NCI-H69 (cell line): Measurements from ENCODE around the gene EYS.
A peak's percentile ranks its signal among the peaks of the same experiment; 100 is the strongest.
"Not testable (repeated sequence)": the region's sequence is repeated elsewhere in the genome, so short reads cannot be mapped to it uniquely, and the experiment has no call there.

Source experiments
- DNase-seq: peaks from one replicate; lab custom pipeline; 2025; lab: John Stamatoyannopoulos, UW

The EYS gene

DNA sequence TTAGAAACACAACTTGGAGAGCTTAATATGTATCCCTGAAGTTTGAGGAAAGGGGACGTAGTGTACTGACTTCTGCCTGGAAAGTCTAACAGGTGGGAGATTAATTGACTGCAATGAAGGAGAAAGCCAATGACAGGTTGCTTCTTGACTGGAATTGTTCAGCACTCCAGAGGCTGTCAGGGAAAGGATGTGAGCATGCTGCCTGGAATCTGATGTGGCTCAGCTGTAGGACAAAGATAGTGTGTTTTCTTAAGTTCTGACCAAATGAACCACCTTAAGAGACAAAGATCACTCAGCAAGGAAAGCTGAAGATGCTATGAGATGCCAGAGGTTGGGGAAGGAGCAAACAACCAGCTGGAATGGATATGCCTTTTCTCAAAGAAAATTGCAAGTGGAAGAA is 1885.6 kb downstream of the EYS start:
- no peak for DNase-seq

DNA sequence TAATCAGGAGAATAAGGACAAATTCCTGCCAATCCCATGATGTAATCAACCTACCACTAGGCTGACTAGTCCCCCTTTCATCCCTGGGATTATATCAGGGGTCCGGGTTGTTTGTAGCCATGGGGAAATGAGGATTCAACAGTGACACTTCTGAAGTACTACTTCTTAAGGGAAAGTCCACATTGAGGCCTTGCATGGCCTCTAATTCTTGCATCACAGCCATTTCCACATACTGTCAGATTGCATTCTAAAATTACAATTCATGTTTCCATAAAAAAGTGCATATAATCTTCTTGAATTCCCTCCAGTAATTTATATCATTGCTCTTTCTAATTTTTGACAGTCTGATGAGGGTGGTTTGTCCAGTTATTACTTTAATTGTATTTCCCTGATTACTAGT is 1887.2 kb downstream of the EYS start:
- DNase-seq = no peak

DNA sequence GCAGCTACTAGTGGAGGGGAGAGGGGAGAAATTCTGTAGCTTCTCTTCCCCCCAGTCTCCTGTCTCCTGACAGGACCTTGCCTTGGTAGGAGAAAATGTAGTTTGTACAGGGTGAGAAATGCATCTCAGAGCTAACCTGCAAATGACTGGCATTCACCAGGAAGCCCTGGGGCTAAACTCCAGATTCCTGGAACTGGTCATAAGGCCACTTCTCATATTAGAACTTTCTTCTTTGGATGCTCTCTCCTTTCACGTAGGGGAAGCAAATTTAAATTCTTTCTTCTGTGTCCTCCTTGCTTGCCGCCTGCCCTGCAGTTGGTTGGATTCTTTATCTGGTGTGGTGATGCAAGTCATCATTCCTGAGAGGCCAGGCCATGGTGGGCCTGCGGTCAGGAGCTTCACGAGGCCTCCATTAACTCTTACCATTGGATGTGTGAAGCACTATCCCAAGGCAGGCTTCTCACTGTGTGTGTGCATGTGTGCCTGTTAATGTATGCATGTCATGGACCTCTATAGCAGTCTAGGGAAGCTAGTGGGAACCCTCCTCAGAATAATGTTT is 1889.5 kb downstream of the EYS start:
- DNase-seq = no peak

DNA sequence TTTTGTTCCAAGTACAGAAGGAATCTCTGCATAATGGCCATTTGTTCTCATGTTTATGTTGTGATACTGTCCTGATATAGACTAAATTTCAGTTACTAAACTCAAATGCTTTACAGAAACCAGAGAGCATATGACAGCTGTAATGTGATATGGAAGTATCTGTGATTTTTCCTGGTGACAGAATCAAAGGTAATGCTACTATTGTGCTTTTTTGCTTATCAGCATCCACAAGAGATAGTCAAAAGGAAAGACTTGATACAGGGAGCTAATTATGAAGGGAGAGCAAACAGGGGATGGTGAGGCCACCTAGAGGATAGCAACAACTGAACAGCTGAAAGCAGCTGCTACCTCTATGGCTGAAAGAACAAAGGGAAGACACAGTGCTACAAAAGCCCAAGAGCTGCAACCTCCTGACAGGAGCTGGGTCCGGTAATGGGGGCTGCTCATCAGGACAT is 1890.0 kb downstream of the EYS start:
- DNase-seq = peak; percentile 57

DNA sequence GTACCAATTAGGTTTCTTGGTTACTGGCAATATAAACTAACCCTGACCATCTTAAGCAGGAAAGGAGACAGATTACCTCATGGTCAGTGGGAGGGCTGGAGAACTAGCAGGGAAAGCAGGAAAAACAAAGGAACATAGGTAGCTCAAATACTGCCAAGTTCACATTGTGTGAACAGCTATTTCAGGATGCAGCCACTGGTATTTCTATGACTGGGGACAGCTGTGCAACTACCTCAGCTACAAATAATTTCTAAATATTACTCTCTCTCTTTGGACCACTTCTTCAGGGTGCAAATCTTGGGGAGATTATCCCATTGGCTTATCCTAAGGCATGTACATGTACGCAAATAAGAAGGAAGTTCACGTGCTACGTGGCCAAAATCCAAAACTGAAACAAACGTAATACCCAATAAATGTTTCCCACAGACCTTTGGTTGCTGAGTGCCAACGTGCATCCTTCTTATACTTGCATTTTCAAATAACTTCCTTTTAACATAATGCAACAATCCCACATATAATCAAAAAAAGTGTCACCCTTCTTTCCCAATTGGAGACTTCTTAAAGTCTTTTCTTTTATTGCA is 1890.5 kb downstream of the EYS start:
- no peak for DNase-seq

DNA sequence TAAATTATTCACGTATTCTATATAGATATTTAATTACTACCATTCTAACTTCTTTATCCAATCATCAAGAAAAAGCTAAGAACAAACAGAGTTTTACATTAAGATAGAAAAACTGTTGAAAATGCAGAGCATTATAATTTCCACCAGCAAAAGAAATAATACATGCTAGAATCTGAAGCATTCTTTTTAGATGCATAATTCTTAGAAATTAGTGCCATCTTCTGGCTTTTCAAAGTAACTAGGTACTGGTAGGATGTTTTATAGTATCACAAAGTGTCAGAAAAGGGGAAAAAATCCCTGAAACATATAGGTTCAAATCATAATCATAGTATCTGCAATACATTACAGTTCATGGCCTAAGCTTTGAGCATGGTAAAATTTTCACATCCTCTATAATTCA is 1892.6 kb downstream of the EYS start:
- DNase-seq = no peak

DNA sequence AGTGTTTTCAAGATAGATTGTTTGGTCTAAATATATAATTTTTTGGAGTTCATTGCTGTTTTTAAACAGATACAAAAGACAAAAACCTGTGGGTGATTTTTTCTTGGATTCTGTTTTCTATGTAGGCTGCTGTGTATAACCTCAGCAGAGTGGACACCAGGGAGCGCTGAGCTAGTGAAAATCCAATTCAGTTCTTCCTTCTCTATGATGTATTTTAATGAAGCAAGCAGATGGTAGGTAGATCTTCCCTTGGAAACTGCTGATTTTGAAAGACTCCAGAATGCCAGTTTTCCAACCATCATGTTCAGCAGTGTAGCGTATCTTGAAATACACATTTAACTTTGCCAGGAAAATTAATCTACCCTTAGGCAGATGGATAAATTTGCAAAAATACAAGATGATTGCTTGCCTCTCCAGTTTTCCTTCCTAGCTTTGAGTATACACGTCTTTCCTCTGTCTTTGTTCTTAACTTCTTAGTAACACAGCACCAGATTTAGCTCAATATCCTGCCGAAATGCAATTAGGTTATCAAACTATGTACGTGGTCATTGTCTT is 1893.4 kb downstream of the EYS start:
- peak; percentile 14 for DNase-seq

DNA sequence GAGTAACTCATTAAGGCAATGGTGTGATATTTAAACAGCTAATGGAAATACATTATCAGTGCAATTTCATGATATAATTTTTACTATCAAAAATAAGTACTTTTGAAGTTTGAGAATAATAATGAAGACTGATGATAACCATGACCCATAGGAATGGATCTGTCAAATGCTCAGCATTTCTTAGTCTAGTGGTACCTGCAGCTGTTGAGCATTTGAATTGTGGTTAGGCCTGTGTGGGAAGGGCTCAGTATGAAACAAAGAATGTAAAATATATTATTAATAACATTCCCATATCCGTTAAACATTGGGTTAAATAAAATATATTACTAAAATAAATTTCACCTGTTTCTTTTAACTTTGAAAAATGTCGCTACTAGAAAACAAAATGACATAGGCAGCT is 1898.5 kb downstream of the EYS start:
- DNase-seq = no peak

DNA sequence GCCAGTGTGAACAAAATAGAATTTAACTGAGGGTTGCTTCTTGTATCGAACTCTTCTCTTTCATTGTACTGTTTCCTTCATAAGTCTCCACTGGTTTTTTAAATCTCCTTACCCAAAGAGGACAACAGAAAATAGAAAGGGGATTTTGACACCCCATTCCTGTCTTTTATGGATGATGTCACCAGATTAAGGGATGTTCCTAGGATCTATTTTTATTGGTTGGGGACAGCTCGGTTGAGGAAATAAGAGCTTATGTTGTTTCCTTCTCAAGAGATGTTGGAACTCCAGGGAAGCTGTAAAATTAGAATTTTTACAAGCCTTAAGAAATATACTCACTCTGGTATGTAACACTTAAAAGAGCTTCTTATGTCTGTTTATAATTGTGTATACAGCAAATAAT is 1900.0 kb downstream of the EYS start:
- no peak for DNase-seq

DNA sequence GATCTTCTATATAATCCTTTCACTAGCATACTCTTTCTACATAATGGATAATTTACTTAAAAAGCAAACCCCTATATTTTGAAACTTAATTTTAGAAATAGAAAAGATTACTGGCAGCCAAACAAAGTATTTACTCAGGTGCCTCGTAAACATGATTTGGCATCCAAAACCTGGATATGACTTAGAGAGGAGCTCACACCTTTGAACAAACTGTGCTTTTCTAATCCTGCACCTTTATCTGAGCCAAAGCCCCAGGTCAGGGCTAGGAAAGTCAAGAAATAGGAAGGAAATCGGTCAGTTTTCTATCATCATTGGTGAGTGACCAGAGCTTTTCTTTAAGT is 1900.5 kb downstream of the EYS start:
- no peak for DNase-seq

DNA sequence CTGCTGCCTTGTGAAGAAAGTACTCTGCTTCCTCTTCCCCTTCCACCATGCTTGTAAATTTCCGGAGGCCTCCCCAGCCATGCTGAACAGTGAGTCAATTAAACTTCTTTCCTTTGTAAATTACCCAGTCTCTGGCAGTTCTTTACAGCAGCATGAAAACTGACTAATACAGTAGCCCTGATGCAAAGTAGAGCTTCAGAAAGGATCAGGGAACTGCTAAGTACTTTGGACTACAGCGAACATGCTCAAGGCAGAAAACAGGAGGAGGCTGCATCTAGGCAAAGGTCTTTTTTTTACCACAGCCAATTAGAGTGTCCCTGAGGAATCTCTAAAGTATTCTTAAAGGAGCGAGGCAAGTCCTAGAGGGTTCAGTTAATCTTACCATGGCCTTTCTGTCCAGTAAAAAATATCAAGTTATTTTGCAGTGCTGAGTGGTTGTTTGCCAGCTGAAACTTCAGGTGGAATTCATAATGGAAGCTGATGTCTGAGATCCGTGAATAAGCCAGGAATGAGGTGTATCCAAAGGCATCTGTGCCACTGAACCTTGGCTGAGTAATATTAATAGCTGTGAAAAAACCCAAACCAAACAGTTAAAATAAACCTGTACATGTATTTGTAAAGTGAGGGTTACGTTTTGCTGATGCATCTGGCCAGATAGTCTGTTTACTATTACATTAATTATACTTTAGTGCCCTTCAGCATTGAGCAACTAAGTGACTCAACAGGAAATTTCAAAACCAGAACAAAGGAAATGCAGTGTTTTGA is 1901.0 kb downstream of the EYS start:
- DNase-seq = peak; percentile 55

DNA sequence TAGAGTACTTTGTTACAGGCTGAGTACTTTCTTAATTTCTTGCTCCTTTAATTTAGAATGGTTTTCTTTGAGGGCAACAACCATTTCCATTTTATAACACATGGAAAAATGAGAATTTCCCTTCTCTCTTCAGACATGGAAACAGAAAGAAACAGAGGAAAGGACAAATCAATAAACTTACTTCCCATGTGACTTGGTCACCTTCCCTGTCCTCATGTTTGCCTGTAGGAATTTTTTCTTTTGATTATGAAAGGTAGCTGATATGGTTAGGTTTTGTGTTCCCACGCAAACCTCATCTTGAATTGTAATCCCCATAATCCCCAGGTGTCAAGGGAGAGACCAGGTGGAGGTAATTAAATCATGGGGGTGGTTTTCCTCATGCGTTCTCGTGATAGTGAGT is 1901.7 kb downstream of the EYS start:
- DNase-seq = no peak

DNA sequence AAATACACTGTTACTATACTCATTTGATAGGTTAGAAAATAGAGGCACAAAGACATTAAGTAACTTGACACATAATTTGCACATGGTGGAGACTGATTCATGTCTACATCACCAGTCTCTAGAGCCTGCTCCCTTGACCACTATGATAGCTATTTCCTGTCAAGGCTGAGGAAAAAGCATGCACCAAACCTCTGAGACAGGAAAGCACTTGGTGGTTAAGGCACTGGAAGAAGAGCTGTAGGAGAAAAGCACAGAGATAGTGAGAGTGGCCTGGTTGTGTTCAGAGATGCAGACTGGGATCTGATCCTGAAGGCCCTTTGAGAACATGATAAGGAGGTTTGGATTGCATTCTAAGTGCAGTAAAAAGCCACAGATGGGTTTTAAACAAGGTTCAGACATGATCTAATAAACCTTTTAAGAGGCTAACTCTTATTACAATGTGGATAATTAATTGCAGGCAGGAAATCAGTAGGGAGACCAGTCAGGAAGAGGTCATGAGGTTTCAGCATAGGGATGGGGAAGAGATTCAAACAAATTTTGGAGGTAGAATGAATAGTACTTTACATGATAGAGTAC is 1902.6 kb downstream of the EYS start:
- no peak for DNase-seq

DNA sequence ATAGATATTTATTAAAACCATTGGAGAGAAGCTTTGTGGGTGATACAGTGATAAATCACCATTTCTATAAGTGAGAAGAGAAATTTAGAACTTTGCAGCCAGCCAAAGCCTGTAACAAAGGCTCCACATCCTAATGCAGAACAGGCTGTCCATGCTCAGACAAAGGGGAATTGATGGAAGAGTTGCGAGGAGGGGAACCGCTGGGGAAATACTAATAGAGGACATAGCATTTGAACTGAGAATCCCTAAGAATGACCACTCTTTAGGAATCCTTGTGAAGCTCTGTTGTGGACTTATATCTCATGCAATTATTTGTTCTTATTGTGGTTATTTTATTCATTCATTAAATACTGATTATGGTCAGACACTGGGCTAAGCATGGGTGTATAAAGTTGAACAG is 1903.7 kb downstream of the EYS start:
- DNase-seq = no peak

DNA sequence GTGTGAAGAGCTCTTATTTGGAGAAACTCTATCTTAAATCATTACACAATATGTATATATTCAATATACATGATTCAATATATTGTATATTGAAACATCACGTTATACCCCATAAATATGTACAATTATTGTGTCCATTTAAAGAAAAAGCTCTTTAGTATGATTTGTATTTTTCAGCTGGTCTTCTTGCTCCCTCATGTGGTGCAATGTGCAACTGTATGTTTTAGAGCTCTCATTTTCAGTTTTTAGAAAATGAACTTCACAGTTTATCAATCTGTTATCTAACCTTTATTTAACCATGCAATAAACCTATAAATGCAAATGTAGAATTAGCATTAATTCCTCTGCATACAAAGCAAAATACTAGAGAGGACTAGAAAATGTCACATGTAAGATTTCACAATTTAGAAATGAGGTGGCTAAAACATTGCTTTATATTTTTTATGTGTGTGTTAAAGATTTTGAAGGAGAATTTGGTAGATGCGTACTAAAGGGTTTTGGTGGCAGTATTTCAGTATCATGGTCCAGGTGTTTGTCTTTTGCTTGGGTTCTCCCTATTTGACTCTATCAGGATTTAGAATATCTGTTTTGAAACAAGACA is 1904.3 kb downstream of the EYS start:
- DNase-seq = peak; percentile 16

DNA sequence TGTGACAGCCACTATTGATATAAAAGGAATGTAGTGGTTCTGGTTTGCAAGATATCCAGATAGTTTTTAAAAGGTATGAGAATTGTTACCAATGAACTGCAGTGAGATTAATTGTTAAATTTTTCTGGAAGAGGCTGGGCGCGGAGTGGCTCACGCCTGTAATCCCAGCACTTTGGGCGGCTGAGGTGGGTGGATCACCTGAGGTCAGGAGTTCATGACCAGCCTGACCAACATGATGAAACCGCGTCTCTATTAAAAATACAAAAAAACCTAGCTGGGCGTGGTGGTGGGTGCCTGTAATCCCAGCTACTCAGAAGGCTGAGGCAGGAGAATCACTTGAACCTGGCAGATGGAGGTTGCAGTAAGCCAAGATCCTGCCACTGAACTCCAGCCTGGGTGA is 1906.6 kb downstream of the EYS start:
- not testable (repeated sequence) for DNase-seq

DNA sequence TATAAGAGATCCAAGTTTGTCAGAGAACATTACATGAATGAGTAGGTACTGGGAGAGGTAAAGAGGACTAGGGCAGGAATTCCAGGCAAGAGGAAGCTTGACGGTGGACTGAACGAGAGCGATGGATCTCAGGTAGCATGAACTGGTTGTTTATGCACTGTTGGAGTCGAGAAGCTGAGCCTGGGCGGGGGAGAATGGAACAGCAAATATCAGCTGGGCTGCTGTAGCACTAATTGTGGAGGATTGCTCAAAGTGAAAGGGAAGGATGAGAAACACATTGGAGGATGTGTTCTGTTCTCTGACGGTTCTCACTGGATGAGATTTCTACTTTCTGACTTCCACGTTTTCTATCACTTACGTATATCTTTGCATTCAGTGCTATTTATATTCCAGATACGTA is 1907.2 kb downstream of the EYS start:
- DNase-seq = peak; percentile 15

DNA sequence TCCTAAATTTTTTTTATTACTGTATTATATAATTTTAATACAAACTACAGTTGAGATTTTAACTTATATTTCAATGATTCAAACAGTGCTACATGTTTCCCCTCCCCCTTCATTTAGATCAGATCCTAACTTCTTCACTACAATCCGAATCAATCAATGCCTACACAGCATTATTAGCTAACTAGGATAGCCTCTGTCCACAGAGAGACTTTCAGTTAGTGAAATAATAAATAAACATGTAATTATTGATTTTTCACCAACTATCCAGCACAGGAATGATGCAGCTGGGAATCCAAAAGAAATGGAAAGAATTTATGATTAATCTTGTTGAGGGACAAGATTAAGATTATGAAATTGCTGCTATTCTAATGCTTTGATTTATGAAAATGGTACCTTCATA is 1907.7 kb downstream of the EYS start:
- no peak for DNase-seq

DNA sequence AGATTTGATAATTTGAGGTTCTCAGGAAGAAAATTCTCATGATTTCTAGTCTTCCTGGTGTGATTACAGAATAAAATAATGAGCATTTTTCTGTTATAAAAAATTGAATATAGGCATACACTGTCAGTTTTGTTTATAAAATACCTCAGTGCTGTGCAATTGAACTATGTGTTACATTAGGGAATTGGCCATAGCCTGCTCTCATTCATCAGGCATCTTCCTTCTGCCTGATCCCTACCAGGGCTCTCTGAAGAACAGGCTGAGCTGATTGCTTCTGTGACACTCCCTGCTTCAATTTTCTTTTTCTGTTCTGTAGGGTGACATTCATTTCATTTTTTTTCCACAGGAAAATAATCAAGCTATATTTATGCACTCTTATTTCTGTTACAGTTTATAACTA is 1908.6 kb downstream of the EYS start:
- no peak for DNase-seq

DNA sequence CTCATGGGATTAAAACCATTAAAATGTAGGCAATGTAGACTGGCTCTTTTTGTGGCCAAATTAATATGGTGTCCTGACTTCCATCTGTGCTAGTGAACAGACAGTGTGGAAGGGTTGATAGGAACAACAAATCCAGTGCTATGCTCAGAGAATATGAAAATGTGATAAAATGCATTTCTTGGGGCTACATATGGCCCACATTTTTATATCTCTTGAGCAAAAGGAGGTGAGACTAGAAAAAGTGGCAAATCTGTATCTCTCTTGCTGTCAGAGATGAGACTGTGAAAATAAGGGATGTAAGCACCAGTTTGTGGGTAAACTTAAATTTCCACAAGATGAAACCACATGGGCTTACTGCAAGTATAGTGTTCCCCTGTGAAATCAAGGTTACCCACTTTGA is 1909.3 kb downstream of the EYS start:
- DNase-seq = no peak

DNA sequence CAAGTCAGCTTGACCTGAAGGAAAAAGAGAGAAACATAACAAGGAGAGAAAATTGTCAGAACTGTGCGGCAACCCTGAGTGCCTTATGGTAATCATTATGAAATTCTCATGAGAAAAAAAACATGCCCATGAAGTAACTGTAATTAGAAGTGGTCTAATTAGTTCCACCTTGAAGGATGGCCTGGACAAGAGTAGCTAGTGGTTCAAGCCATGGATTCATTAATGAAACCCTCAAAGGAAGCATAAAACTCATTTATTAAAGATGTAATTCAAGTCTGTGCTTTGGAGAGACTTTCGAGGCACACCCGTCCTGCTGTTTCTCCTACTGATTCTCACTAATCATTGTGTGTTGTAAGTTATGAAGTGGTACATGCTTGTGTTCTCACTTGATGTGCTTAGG is 1911.2 kb downstream of the EYS start:
- no peak for DNase-seq

DNA sequence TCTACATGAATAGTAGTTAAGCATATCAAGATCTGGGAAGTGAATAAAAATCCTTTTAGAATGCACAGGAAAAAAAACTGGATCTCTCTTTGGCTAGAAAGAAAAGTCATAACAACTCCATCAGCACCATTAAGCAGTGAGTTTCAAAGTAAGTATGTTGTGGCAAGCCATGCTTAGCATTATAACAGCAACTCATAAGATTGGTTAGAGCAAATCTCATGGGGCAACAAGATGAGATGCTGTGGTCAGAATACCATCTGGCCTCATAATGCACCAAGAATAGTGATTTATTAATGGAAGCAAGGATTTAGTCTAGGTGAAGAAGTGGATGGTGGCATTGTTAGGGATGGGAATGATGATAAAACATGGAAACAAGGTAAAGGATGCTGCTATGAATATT is 1912.0 kb downstream of the EYS start:
- peak; percentile 25 for DNase-seq
